ENCODE data around the gene TTF2.
A peak's percentile ranks its signal among the peaks of the same experiment; 100 is the strongest.

DNA sequence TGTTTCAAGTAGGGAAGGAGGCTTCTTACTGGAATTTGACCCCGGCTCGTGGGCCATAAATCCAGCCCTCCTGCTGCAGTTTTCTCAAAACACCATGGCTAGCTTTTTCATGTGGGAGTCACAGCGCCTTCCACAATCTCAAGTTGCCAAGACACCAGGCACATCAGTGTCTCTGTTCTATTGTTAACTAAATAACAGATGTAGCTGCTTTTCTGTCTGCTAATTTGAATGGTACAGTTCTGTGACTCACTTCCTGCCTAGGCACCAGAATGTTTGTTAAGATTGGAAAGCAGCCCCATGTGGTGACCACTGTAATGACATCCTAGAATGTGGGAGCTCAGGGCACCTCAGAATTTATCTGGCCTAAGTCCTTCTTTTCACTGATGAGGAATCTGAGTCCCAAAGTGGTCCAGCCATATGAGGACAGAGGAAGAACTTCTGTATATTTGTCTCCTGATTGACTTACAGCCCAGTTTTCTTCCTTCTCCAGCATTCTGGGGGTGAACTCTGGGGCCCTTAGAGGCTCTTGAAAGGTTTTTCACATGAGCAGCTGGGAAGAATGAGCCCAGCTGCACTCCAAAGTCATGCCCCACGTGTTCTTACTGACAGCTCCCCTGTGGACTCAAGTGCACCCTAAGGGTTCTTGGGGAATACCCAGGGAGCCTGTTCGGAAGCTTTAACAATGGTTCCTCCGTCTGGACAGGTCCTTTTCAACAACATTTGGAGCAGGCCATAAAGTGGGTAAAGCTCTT lies 33.9 kb downstream of the TTF2 start:
- TF ChIP-seq, protein P1, sequence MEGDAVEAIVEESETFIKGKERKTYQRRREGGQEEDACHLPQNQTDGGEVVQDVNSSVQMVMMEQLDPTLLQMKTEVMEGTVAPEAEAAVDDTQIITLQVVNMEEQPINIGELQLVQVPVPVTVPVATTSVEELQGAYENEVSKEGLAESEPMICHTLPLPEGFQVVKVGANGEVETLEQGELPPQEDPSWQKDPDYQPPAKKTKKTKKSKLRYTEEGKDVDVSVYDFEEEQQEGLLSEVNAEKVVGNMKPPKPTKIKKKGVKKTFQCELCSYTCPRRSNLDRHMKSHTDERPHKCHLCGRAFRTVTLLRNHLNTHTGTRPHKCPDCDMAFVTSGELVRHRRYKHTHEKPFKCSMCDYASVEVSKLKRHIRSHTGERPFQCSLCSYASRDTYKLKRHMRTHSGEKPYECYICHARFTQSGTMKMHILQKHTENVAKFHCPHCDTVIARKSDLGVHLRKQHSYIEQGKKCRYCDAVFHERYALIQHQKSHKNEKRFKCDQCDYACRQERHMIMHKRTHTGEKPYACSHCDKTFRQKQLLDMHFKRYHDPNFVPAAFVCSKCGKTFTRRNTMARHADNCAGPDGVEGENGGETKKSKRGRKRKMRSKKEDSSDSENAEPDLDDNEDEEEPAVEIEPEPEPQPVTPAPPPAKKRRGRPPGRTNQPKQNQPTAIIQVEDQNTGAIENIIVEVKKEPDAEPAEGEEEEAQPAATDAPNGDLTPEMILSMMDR (IDR thresholded peaks at IDR 0.05 in 4 of 5, conservative IDR thresholded peaks at IDR 0.05 in 1 of 5) = peak in 3 of 5 experiments; percentile 13 to 32 (median 26)
- no peak for TF ChIP-seq POLR2A (IDR thresholded peaks at IDR 0.05)
